Right lobe of liver (tissue), 6 donors: ENCODE data around the gene LYRM9. TPM values are rescaled to one million over a fixed set of nuclear protein-coding genes. Genes with fewer than 3 reads are reported as not detected.

ENCODE experiments used
- ATAC-seq, 4 donors: fragments of 200-7000 bp; cut with Tn5 transposase; one replicate each; pipeline ENCODE4 v1.9.1; 2020; ENCODE audit warnings: mild to moderate bottlenecking in 4 of 4, moderate library complexity in 4 of 4
- DNase-seq, 3 donors: peaks; one replicate each; pipeline ENCODE4 v3.0.0-alpha.2; 2020
- H3K27ac ChIP-seq, 3 donors: fragments of 200-600 bp; one replicate each; pipeline ENCODE4 v1.8.0; 2022
- H3K27me3 ChIP-seq, 2 donors: fragments of 200-600 bp; one replicate each; pipeline ENCODE4 v1.8.0; 2022
- H3K36me3 ChIP-seq, 4 donors: fragments of 200-600 bp; sonication (generic) in 1 of 4; one replicate each; pipeline versions ENCODE4 v1.5.1 to v1.8.0; 2017 to 2022; ENCODE audit warnings: control low read depth in 1 of 4
- H3K4me1 ChIP-seq, 4 donors: fragments of 200-600 bp; sonication (generic) in 1 of 4; one replicate each; pipeline versions ENCODE4 v1.5.1 to v1.8.0; 2017 to 2022; ENCODE audit warnings: control low read depth in 1 of 4
- H3K4me3 ChIP-seq, 3 donors: fragments of 200-600 bp; one replicate each; pipeline ENCODE4 v1.8.0; 2022
- H3K9me3 ChIP-seq, 4 donors: fragments of 200-600 bp; sonication (generic) in 1 of 4; one replicate each; pipeline versions ENCODE4 v1.5.1 to v1.8.0; 2017 to 2022; ENCODE audit warnings: control low read depth in 1 of 4
- POLR2A ChIP-seq: fragments of 450-650 bp; IDR thresholded peaks from one replicate; pipeline ENCODE4 v1.6.1; 2017; ENCODE audit warnings: antibody characterized with exemption, mild to moderate bottlenecking
- WGBS: methylation state at CpG from one replicate; pipeline ENCODE4 v1.1.6; 2018; ENCODE audit warnings: low coverage, low lambda C conversion rate; ENCODE audit not compliant: insufficient coverage; ENCODE audit errors: missing lambda C conversion rate; 5-methylcytosine and 5-hydroxymethylcytosine counted together
- intact Hi-C, 2 donors: fragments of 100-400 bp; cut with DNase I; formaldehyde crosslinking; loops; one replicate each; pipeline versions ENCODE4 v1.11.2 to v1.14.1; 2022
- total RNA-seq, 6 experiments: library from RNA; depleted of rRNA in 2 of 6; stranded (reverse); fragments of >200 nt in 2 of 6; fragmentation: NEBNext Ultra II Directional in 3 of 6; extraction: Animal tissue kit (Norgen Biotek cat#: 25700) in 3 of 6; gene quantifications; one replicate each; pipeline versions ENCODE4 v1.1.0 to v1.2.4, GENCODE V29; 2016 to 2023
- TF ChIP-seq, protein P1 (sequence below), 4 donors: fragments of 200-600 bp in 3 of 4; fragments of 450-650 bp in 1 of 4; IDR thresholded peaks; one replicate each; pipeline versions ENCODE4 v1.5.1 to v1.8.0; 2016 to 2022; ENCODE audit warnings: antibody characterized with exemption in 4 of 4, mild to moderate bottlenecking in 2 of 4
- donor health status: DM: no; HTN: yes; CAD: no.
- donor health status: DM: no; HTN: no; CAD: no.
- donor health status: DM: no; HTN: no; CAD: no.
- donor health status: DM: no; HTN: yes; CAD: no.
- donor health status: DM: no; HTN: yes; CAD: no.

LYRM9 gene
- total RNA-seq, 6 experiments from 2014 or later = 4.1 to 7.2 (median 5.5) TPM

DNA sequence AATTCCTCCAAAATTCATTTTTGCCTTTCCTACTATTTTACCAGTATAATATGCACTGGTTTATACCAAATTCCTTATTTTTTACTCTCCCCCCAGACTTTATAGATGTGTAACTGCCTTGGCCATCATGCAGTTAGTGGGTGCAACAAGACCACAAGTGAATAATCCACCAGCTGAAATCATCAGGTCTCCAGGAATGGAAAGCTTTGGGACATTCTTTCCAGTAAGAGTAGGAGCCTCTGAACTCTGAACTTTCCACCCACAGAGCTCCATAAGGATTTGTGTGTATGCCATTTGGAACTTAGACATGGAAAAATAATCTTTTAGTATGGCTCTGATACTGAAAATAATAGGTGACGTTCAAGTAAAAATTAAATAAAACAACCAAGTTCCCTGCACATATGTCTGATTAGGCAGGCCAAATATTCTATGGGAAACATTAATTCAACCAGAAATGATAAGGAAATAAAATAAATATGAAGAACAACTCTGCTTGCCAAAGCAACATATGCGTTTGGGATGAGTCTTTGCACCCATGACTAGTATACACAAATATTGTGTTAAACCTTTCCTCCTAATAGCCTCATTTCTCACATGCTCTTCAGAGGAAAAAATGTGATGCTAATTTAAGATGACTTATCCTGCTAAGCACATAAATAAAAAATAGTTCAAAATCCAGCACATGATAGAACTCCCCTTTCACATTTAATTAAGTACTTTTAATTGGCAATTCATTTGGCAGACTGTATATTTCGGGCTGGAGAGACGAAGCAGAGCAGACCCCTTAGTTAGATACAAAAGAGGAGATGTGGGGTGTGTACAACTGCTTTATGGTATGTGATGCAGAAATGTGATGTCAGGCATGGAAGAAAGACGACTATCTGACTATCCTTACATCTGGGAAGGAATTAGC is 11.6 kb upstream of the LYRM9 start:
- TF ChIP-seq POLR2A = no peak
- TF ChIP-seq, protein P1, sequence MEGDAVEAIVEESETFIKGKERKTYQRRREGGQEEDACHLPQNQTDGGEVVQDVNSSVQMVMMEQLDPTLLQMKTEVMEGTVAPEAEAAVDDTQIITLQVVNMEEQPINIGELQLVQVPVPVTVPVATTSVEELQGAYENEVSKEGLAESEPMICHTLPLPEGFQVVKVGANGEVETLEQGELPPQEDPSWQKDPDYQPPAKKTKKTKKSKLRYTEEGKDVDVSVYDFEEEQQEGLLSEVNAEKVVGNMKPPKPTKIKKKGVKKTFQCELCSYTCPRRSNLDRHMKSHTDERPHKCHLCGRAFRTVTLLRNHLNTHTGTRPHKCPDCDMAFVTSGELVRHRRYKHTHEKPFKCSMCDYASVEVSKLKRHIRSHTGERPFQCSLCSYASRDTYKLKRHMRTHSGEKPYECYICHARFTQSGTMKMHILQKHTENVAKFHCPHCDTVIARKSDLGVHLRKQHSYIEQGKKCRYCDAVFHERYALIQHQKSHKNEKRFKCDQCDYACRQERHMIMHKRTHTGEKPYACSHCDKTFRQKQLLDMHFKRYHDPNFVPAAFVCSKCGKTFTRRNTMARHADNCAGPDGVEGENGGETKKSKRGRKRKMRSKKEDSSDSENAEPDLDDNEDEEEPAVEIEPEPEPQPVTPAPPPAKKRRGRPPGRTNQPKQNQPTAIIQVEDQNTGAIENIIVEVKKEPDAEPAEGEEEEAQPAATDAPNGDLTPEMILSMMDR (IDR thresholded peaks at IDR 0.05) = no peak
- H3K27ac ChIP-seq = no peak overlapping the region

DNA sequence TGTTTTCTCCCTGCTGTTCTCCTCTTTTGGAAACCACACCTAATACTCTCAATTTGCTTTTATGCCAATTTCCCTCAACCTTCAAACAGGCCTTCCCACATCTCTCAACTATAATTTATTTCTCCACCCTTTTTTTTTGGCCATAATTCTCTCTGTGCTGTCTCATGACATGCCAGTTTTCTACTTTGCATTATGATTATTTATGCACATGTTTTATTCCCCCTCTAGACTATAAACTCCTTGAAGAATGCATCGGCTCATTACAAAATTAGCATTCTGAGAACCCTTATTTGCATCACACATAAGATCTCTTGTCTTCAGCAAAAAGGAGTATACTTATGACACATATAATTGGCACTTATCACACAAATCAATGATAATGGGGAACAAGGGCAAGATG is 10.9 kb upstream of the LYRM9 start:
- no peak for ATAC-seq
- TF ChIP-seq, protein P1 (IDR thresholded peaks at IDR 0.05) = no peak
- TF ChIP-seq POLR2A = no peak
- 100% methylated on average over 1 of the region's 1 CpG for WGBS

More for the DNA sequence above, 11.6 kb upstream of the LYRM9 start:
- peak in 1 of 4 donors; percentile 56 for ATAC-seq
- Histone ChIP-seq H3K4me1 (peaks cover 0 to 19% (median 8%) of the 10 kb centered on the region in 4 donors), H3K4me3 (no peak overlapping the region), H3K27me3 (no peaks in the 10 kb centered on the region), H3K36me3 (no peaks in the 10 kb centered on the region), H3K9me3 (no peaks in the 10 kb centered on the region)
- WGBS = 65% methylated on average over 5 of the region's 5 CpGs
- DNase-seq = no peak
- intact Hi-C loops = no loop called here

DNA sequence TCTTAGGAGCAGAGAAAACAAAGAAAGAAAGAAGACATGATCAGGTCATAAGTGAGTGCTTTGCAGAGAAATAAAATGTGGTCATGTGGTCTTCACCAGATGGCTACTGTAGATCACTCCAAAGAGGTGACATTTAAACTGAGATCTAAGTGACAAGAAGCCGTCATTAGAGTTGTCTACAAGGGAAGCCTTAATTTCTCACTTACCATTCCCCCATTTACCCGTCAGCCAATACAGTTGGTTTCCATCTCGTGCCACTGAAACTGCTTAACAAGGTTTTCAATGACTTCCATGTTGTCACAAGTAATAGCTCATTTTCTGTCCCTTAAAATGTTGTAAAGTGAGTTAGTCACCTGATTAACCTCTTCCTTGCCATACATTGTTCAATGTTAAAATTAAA is 6.4 kb upstream of the LYRM9 start:
- WGBS = 77% methylated on average over 3 of the region's 3 CpGs
- no peaks in the 10 kb centered on the region for H3K36me3 ChIP-seq
- no peak overlapping the region for H3K4me3 ChIP-seq
- intact Hi-C loops = no loop called here
- no peak overlapping the region for H3K27ac ChIP-seq
- ATAC-seq (no peak), DNase-seq (no peak)
- no peaks in the 10 kb centered on the region for H3K4me1 ChIP-seq
- TF ChIP-seq, protein P1 (IDR thresholded peaks at IDR 0.05) = no peak
- TF ChIP-seq POLR2A = no peak
- no peaks in the 10 kb centered on the region for H3K27me3 ChIP-seq
- H3K9me3 ChIP-seq = no peaks in the 10 kb centered on the region

More for the DNA sequence above, 10.9 kb upstream of the LYRM9 start:
- H3K4me3 ChIP-seq = no peak overlapping the region
- intact Hi-C loops = no loop called here
- peaks cover 0 to 19% (median 8%) of the 10 kb centered on the region in 4 donors for H3K4me1 ChIP-seq
- no peaks in the 10 kb centered on the region for H3K36me3 ChIP-seq
- H3K27ac ChIP-seq = no peak overlapping the region
- H3K9me3 ChIP-seq = no peaks in the 10 kb centered on the region
- DNase-seq = no peak
- H3K27me3 ChIP-seq = no peaks in the 10 kb centered on the region

DNA sequence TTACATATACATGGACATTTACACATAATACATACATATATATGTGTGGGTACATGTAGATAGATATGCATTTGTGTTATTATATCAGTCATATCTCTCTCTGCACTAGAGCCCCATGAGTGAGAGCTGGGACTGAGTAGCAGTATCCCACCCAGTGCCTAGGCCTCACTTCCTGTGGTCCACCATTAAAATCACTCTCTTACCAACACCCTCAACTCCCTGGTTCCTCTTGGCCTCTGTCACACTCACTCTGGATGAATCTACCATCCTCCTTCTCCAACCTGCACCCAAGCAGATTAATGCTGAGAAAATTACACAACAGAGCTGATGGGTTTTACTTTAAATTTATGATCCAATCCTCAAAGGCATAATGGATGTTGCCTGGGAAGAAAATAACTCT is 4.9 kb upstream of the LYRM9 start:
- H3K36me3 ChIP-seq = no peaks in the 10 kb centered on the region
- no peaks in the 10 kb centered on the region for H3K27me3 ChIP-seq
- no peak for TF ChIP-seq POLR2A
- TF ChIP-seq, protein P1 (IDR thresholded peaks at IDR 0.05) = no peak
- no peaks in the 10 kb centered on the region for H3K4me1 ChIP-seq
- ATAC-seq (no peak), DNase-seq (no peak)
- H3K27ac ChIP-seq = no peak overlapping the region
- intact Hi-C loops = no loop called here
- H3K9me3 ChIP-seq = no peaks in the 10 kb centered on the region
- H3K4me3 ChIP-seq = no peak overlapping the region
